ENCODE data around the gene GCLC. TPM values are rescaled to one million over a fixed set of nuclear protein-coding genes. Genes with fewer than 3 reads are reported as not detected.
"Not testable (repeated sequence)": the region's sequence is repeated elsewhere in the genome, so short reads cannot be mapped to it uniquely, and the experiment has no call there.

GCLC gene
- total RNA-seq, 1 donor from 2014 or later = 29.6 TPM

GRCh38 chr6:53492860-53493634, 51.9 kb downstream of the GCLC start:
- peak; percentile 77 for DNase-seq

GRCh38 chr6:53487080-53487479, 57.8 kb downstream of the GCLC start:
- DNase-seq = no peak

- no peak for DNase-seq
These were observed 58.2 kb downstream of the GCLC start for GRCh38 chr6:53486679-53487078.

- peak; percentile 88 for DNase-seq
These were observed 60.2 kb downstream of the GCLC start for GRCh38 chr6:53484476-53485280.

GRCh38 chr6:53483423-53484353, 61.2 kb downstream of the GCLC start:
- DNase-seq = no peak

- DNase-seq = no peak
These were observed 63.6 kb downstream of the GCLC start for GRCh38 chr6:53481323-53481722.

GRCh38 chr6:53480774-53481173, 64.1 kb downstream of the GCLC start:
- DNase-seq = not testable (repeated sequence)

GRCh38 chr6:53479871-53480270, 65.0 kb downstream of the GCLC start:
- DNase-seq = no peak

GRCh38 chr6:53476964-53477363, 67.9 kb downstream of the GCLC start:
- no peak for DNase-seq

GRCh38 chr6:53474010-53474409, 70.9 kb downstream of the GCLC start:
- no peak for DNase-seq

- no peak for DNase-seq
These were observed 75.7 kb downstream of the GCLC start for GRCh38 chr6:53469163-53469562.

- no peak for DNase-seq
These were observed 78.6 kb downstream of the GCLC start for GRCh38 chr6:53466257-53466656.

- no peak for DNase-seq
These were observed 79.2 kb downstream of the GCLC start for GRCh38 chr6:53465732-53466131.

GRCh38 chr6:53464927-53465460, 79.9 kb downstream of the GCLC start:
- DNase-seq = no peak

- DNase-seq = peak; percentile 22
These were observed 80.4 kb downstream of the GCLC start for GRCh38 chr6:53464483-53464882.

- peak; percentile 15 for DNase-seq
These were observed 83.2 kb downstream of the GCLC start for GRCh38 chr6:53461696-53462095.

GRCh38 chr6:53461041-53461656, 83.8 kb downstream of the GCLC start:
- no peak for DNase-seq

- DNase-seq = no peak
These were observed 86.6 kb downstream of the GCLC start for GRCh38 chr6:53458105-53458866.

- no peak for DNase-seq
These were observed 88.1 kb downstream of the GCLC start for GRCh38 chr6:53456809-53457208.

GRCh38 chr6:53455678-53456077, 89.2 kb downstream of the GCLC start:
- DNase-seq = no peak

- DNase-seq = no peak
These were observed 93.7 kb downstream of the GCLC start for GRCh38 chr6:53451165-53451564.

Measured in tongue (tissue), 2 donors.